ENCODE results near the gene KRT23.

The KRT23 gene

DNA sequence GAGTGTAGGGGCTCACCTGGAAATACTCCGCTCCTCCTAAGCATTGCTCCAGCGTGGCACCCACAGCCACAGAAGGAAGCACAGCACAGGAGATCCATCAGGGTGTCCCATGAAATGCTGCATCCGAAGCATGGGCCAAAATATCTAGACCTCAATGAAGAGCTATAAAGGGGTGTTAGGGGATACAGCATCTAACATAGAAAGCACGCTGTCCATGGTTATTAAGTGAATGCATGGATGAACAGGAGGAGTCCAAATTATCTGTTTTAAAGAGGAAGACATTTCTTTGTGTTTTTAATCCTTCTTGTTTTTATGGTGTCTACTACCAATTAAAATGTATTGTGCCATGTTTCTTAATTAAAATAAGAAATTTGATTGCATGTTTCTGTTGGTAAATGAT is 30.8 kb downstream of the KRT23 start:
- TF ChIP-seq CTCF (IDR thresholded peaks at IDR 0.05; ENCODE audit: insufficient read depth, low read length, poor library complexity, severe bottlenecking) = no peak
- H3K4me3 ChIP-seq (replicated peaks; ENCODE audit: low read depth, low read length) = no peak overlapping the region
- H3K36me3 ChIP-seq (ENCODE audit: control insufficient read depth, insufficient read depth, low read length) = no peaks in the 10 kb centered on the region
- H3K27me3 ChIP-seq (replicated peaks; ENCODE audit: control insufficient read depth, insufficient read depth, low read length) = no peaks in the 10 kb centered on the region; the same call in none of the 2 replicates
- no peak for DNase-seq (ENCODE audit: extremely low read depth, insufficient read length)

GRCh38 chr17:40905370-40905769 is 32.1 kb downstream of the KRT23 start:
- Histone ChIP-seq H3K36me3 (ENCODE audit: control insufficient read depth, insufficient read depth, low read length) (no peaks in the 10 kb centered on the region), H3K4me3 (replicated peaks; ENCODE audit: low read depth, low read length) (no peak overlapping the region), H3K27me3 (replicated peaks; ENCODE audit: control insufficient read depth, insufficient read depth, low read length) (no peaks in the 10 kb centered on the region; the same call in none of the 2 replicates)
- no peak for TF ChIP-seq CTCF (IDR thresholded peaks at IDR 0.05; ENCODE audit: insufficient read depth, low read length, poor library complexity, severe bottlenecking)
- DNase-seq (ENCODE audit: extremely low read depth, insufficient read length) = no peak

DNA sequence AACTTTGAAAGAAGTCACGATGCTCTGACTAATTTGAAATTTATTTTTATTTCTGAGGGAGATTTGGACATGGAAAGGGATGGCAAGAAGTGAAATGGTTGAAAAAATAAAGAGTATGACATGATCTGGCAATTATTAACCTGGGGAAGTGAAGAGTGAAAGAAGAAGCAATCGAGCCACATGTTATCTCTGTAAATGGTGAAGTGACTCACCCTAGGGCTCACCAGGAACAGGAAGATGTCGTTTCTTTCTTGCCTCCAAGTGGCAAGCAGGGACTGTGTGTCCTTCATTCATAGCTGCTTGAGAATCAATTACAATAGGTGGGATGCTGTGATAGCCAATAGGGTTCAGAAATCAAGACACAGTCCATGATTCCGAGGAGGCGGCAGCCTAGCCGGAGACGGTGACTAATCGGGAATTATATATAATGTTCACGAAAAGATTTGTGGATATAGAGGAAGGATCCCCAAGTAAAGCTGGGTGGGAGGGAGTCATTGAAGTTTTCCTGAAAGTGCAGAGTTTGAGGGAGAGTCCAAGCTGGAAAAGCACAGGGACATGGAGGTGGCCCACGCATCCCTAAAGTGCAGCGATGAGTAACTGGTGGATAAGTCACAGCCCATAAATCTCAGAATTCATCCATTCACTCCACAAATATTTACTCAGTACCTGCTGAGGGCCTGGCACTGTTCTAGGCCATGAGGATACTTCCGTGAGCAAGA is 34.2 kb downstream of the KRT23 start:
- no peak for DNase-seq (ENCODE audit: extremely low read depth, insufficient read length)
- no peaks in the 10 kb centered on the region; the same call in none of the 2 replicates for H3K27me3 ChIP-seq (replicated peaks; ENCODE audit: control insufficient read depth, insufficient read depth, low read length)
- no peaks in the 10 kb centered on the region for H3K36me3 ChIP-seq (ENCODE audit: control insufficient read depth, insufficient read depth, low read length)
- TF ChIP-seq CTCF (IDR thresholded peaks at IDR 0.05; ENCODE audit: insufficient read depth, low read length, poor library complexity, severe bottlenecking) = no peak
- no peak overlapping the region for H3K4me3 ChIP-seq (replicated peaks; ENCODE audit: low read depth, low read length)

- no peak for DNase-seq (ENCODE audit: extremely low read depth, insufficient read length)
- Histone ChIP-seq H3K27me3 (replicated peaks; ENCODE audit: control insufficient read depth, insufficient read depth, low read length) (no peaks in the 10 kb centered on the region; the same call in none of the 2 replicates), H3K4me3 (replicated peaks; ENCODE audit: low read depth, low read length) (no peak overlapping the region), H3K36me3 (ENCODE audit: control insufficient read depth, insufficient read depth, low read length) (no peaks in the 10 kb centered on the region)
- no peak for TF ChIP-seq CTCF (IDR thresholded peaks at IDR 0.05; ENCODE audit: insufficient read depth, low read length, poor library complexity, severe bottlenecking)
Observed at GRCh38 chr17:40902498-40902897, 34.9 kb downstream of the KRT23 start.

GRCh38 chr17:40901981-40902474 is 35.4 kb downstream of the KRT23 start:
- no peak for DNase-seq (ENCODE audit: extremely low read depth, insufficient read length)
- no peaks in the 10 kb centered on the region; the same call in none of the 2 replicates for H3K27me3 ChIP-seq (replicated peaks; ENCODE audit: control insufficient read depth, insufficient read depth, low read length)

More at GRCh38 chr17:40901981-40902474, 35.4 kb downstream of the KRT23 start:
- Histone ChIP-seq H3K4me3 (replicated peaks; ENCODE audit: low read depth, low read length) (no peak overlapping the region), H3K36me3 (ENCODE audit: control insufficient read depth, insufficient read depth, low read length) (no peaks in the 10 kb centered on the region)
- TF ChIP-seq CTCF (IDR thresholded peaks at IDR 0.05; ENCODE audit: insufficient read depth, low read length, poor library complexity, severe bottlenecking) = no peak
